Astrocyte (in vitro differentiated cells and primary cell): ENCODE results near the gene SQOR. TPM values are rescaled to one million over a fixed set of nuclear protein-coding genes. Genes with fewer than 3 reads are reported as not detected.

ENCODE experiments used
- total RNA-seq: library from RNA; stranded (reverse); gene quantifications from 2 replicates; pipeline ENCODE4 v1.2.1, GENCODE V29; 2021

SQOR gene
- total RNA-seq, 1 donor from 2014 or later, result 4.0 TPM

Other genes with a start within 250 kb of the SQOR start
- 6.8 and 8.0 TPM in 2 replicates for gene SLC30A4, start 112.3 kb upstream of the SQOR start, total RNA-seq
- 62.3 and 64.2 TPM in 2 replicates for gene BLOC1S6, start 47.6 kb upstream of the SQOR start, total RNA-seq